GM19395 (cell line): Measurements from ENCODE around the gene SULT2B1.

ENCODE experiments used
- ATAC-seq: cut with Tn5 transposase; IDR thresholded peaks from one replicate; pipeline ENCODE4 v1.9.1; 2021; ENCODE audit warnings: mild to moderate bottlenecking, moderate library complexity; ENCODE audit not compliant: unreplicated experiment

The SULT2B1 gene

GRCh38 chr19:48598996-48599700 is 47.2 kb downstream of the SULT2B1 start:
- ATAC-seq = no peak

GRCh38 chr19:48600679-48601417 is 48.9 kb downstream of the SULT2B1 start:
- no peak for ATAC-seq

- no peak for ATAC-seq
These were observed 51.0 kb downstream of the SULT2B1 start for GRCh38 chr19:48603001-48603400.

- no peak for ATAC-seq
These were observed 51.5 kb downstream of the SULT2B1 start for GRCh38 chr19:48603449-48603848.

- ATAC-seq = no peak
These were observed 51.9 kb downstream of the SULT2B1 start for GRCh38 chr19:48603850-48604249.

- ATAC-seq = no peak
These were observed 54.7 kb downstream of the SULT2B1 start, which contains the start of gene SPACA4 for GRCh38 chr19:48606463-48607358. TSS of gene SPACA4 (plus strand) at chr19:48606742. CDS start at chr19:48606979, 237 bp downstream.

- no peak for ATAC-seq
These were observed 55.4 kb downstream of the SULT2B1 start for GRCh38 chr19:48607359-48607755.

GRCh38 chr19:48608798-48609263 is 56.9 kb downstream of the SULT2B1 start:
- no peak for ATAC-seq

GRCh38 chr19:48609571-48610108 is 57.7 kb downstream of the SULT2B1 start:
- no peak for ATAC-seq

GRCh38 chr19:48611872-48612271 is 59.9 kb downstream of the SULT2B1 start:
- no peak for ATAC-seq

GRCh38 chr19:48613024-48613851 is 61.3 kb downstream of the SULT2B1 start:
- ATAC-seq = no peak

GRCh38 chr19:48613852-48614435 is 62.0 kb downstream of the SULT2B1 start:
- no peak for ATAC-seq

- ATAC-seq = no peak
These were observed 62.7 kb downstream of the SULT2B1 start, which contains the start of gene FAM83E for GRCh38 chr19:48614436-48615230. TSS of gene FAM83E (minus strand) at chr19:48615076. CDS start at chr19:48613372, 1,704 bp downstream.

- ATAC-seq = no peak
These were observed 63.5 kb downstream of the SULT2B1 start for GRCh38 chr19:48615231-48616040.

GRCh38 chr19:48616041-48616436 is 64.1 kb downstream of the SULT2B1 start:
- no peak for ATAC-seq

GRCh38 chr19:48616491-48617056 is 64.6 kb downstream of the SULT2B1 start:
- ATAC-seq = no peak

GRCh38 chr19:48617146-48617937 is 65.4 kb downstream of the SULT2B1 start:
- no peak for ATAC-seq
